Forelimb muscle (tissue), 1 donor: ENCODE data around the gene STK38L. TPM values are rescaled to one million over a fixed set of nuclear protein-coding genes. Genes with fewer than 3 reads are reported as not detected.

Experiments
- DNase-seq: peaks from one replicate; pipeline ENCODE4 v3.0.0-alpha.2; 2013; ENCODE audit warnings: low read depth
- polyA plus RNA-seq: library from polyadenylated mRNA; unstranded; fragments of 120-200 nt; gene quantifications from one replicate; pipeline ENCODE4 v1.2.1, GENCODE V29; 2013; ENCODE audit not compliant: insufficient read length

STK38L gene
- polyA plus RNA-seq: 26.9 TPM

GRCh38 chr12:27243804-27244688 lies at the start of gene STK38L:
Gene STK38L (plus strand): TSS chr12:27244286. CDS start chr12:27297721, 53,435 bp downstream.
- DNase-seq: peak; percentile 82

- no peak for DNase-seq
Observed at GRCh38 chr12:27194644-27195043, 49.4 kb upstream of the STK38L start.

- DNase-seq: no peak
Observed at GRCh38 chr12:27198036-27198435, 46.0 kb upstream of the STK38L start.

GRCh38 chr12:27199638-27200300 lies 44.3 kb upstream of the STK38L start:
- DNase-seq: no peak

- no peak for DNase-seq
Observed at GRCh38 chr12:27201169-27201568, 42.9 kb upstream of the STK38L start.

- no peak for DNase-seq
Observed at GRCh38 chr12:27206801-27207502, 37.1 kb upstream of the STK38L start.

GRCh38 chr12:27207615-27208413 lies 36.3 kb upstream of the STK38L start:
- DNase-seq: no peak

- DNase-seq: no peak
Observed at GRCh38 chr12:27208414-27208750, 35.7 kb upstream of the STK38L start.

GRCh38 chr12:27209257-27209910 lies 34.7 kb upstream of the STK38L start:
- DNase-seq: no peak

- DNase-seq: no peak
Observed at GRCh38 chr12:27210187-27210586, 33.9 kb upstream of the STK38L start.

GRCh38 chr12:27212861-27213260 lies 31.2 kb upstream of the STK38L start:
- no peak for DNase-seq

- no peak for DNase-seq
Observed at GRCh38 chr12:27213304-27213703, 30.8 kb upstream of the STK38L start.

GRCh38 chr12:27213830-27214787 lies 30.0 kb upstream of the STK38L start:
- no peak for DNase-seq

- no peak for DNase-seq
Observed at GRCh38 chr12:27217590-27217989, 26.5 kb upstream of the STK38L start.

GRCh38 chr12:27219693-27220054 lies 24.4 kb upstream of the STK38L start:
- no peak for DNase-seq

- no peak for DNase-seq
Observed at GRCh38 chr12:27220055-27220987, 23.8 kb upstream of the STK38L start.

- no peak for DNase-seq
Observed at GRCh38 chr12:27220988-27221345, 23.1 kb upstream of the STK38L start.

- no peak for DNase-seq
Observed at GRCh38 chr12:27221625-27222387, 22.3 kb upstream of the STK38L start.
